NCI-H1417 (cell line): ENCODE results near the gene SPEM1.
"Not testable (repeated sequence)": the region's sequence is repeated elsewhere in the genome, so short reads cannot be mapped to it uniquely, and the experiment has no call there.

Source experiments
- DNase-seq, 3 experiments: peaks; one replicate each; lab custom pipeline; 2025; lab: John Stamatoyannopoulos, UW

The SPEM1 gene

GRCh38 chr17:7468804-7469389 lies 48.8 kb downstream of the SPEM1 start:
- DNase-seq: no peak

DNA sequence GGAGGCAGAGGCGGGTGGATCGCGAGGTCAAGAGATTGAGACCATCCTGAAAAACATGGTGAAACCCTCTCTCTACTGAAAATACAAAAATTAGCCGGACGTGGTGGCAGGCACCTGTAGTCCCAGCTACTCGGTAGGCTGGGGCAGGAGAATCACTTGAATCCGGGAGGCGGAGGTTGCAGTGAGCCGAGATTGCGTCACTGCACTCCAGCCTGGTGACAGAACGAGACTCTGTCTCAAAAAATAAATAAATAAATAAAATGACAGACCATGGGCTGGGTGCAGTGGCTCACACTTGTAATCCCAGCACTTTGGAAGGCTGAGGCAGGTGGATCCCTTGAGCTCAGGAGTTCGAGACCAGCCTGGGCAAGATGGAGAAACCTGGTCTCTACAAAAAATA lies 49.7 kb downstream of the SPEM1 start:
- not testable (repeated sequence) for DNase-seq

DNA sequence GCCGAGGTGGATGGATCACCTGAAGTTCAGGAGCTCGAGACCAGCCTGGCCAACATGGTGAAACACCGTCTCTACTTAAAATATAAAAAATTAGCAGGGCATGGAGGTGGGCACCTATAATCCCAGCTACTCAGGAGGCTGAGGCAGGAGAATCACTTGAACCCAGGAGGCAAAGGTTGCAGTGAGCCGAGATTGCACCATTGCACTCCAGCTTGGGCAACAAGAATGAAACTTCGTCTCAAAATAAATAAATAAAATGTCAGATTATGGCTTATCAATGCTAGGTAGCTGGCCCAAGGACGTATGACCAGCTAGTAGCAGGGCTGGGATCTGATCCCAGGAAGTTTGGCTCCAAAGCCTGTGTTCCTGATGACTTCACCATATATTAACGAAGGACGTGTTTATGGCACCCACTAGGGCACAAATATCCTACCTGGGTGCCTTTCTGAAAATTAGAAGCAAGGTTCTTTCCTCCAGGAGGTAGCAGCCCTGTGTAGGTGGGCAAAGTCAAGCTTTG lies 50.4 kb downstream of the SPEM1 start:
- DNase-seq: not testable (repeated sequence)
